CD4-positive, alpha-beta T cell treated with Interleukin-4 for 1 hour (primary cell): Measurements from ENCODE around the gene CCNT2.
"Not testable (repeated sequence)": the region's sequence is repeated elsewhere in the genome, so short reads cannot be mapped to it uniquely, and the experiment has no call there.

Experiments used
- DNase-seq, 2 donors: peaks; one replicate each; pipeline ENCODE4 v3.0.0-alpha.2; 2020 to 2022

The CCNT2 gene

DNA sequence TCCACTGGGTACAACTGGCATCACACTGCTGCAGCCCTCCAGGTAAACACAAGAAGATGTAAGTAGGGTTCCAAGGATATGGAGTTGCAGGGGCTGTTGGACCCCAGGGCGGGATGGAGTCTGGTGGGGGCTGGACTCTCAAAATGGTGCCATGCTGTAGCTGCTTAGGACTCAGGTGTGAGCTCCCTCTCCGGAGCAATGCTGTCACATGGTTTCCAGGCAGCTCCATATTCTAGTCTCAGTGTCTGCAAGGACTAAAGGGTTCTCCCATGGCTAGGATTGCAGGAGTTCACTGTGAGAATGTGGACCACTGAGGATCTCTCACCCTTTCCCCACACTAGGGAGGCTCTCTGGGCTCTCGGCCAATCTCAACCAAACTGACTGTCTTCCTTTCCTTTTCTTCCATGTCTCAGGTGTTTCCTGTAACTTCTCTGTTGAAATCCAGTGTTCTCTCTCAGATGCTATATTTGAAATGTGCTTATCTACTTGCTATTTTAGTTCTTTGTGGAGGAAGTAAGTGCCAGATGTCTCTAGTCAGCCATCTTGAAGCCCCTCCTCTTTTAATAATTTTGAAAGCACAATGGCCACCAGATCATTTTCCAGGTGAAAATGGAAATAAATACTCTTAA lies 57.6 kb downstream of the CCNT2 start:
- DNase-seq, result no peak

GRCh38 chr2:134977104-134977503 lies 58.5 kb downstream of the CCNT2 start:
- DNase-seq, result not testable (repeated sequence)

GRCh38 chr2:134979221-134979620 lies 60.6 kb downstream of the CCNT2 start:
- DNase-seq, result no peak

DNA sequence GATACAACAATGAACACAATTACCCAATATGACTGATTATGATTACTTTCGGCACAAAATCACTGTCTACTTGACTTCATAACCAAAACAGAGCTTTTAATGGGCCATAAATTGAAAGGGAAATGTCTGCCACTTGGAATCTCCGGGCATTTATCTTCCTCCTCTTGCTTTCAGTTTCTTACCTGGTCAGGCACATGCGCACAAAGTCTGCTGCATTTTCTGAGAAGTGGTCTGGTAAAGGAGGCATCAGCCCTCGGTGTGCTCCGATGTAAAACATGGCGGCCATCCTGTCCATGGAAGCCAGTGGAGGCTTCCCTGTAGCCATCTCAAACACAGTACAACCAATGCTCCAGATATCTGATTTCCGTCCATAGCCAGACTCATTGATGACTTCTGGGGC lies 62.0 kb downstream of the CCNT2 start:
- no peak for DNase-seq

DNA sequence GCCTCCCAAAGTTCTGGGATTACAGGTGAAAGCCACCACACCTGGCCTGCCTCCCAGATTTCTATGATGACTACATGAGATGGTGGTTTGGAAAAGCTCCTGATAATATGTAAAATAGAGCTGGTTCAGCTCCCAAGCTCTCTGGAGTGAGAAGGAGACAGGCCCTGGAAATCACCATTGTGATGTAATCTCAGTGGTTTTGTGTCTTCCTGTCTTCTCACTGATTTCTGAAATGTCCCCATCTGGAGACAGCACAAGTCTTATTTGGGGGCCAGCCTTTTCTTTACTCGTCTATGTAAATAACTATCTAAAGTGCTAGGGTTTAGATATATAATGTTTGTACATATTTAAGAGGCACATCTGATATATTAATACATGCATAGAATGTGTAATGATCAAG lies 64.0 kb downstream of the CCNT2 start:
- no peak for DNase-seq

DNA sequence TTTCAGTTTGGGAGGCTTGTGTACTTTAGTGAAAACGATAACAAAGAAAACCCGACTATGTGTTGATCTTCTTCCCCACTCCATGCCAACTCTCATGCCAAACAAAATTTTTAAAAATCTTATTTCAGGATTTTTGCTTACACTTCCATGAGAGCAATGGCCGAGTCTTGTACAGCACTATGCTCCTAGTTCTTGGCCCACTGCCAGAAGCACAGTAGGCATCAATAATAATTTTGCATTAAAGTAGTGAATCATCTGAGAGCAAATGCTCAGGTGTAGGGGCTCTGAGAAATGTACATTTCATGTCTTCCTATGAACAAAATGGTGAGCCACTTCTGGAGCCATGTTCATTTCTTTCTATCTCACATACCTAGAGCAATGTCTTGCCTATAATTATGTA lies 66.4 kb downstream of the CCNT2 start:
- DNase-seq, result no peak

GRCh38 chr2:134988994-134989605 lies 70.5 kb downstream of the CCNT2 start:
- peak in 1 of 2 donors; percentile 30 for DNase-seq

GRCh38 chr2:134999521-134999920 lies 80.9 kb downstream of the CCNT2 start:
- no peak for DNase-seq

- no peak for DNase-seq
Measured at GRCh38 chr2:135002836-135003235, 84.2 kb downstream of the CCNT2 start.

- peak; percentile 59 to 66 for DNase-seq
Measured at GRCh38 chr2:135004005-135004746, 85.6 kb downstream of the CCNT2 start.

DNA sequence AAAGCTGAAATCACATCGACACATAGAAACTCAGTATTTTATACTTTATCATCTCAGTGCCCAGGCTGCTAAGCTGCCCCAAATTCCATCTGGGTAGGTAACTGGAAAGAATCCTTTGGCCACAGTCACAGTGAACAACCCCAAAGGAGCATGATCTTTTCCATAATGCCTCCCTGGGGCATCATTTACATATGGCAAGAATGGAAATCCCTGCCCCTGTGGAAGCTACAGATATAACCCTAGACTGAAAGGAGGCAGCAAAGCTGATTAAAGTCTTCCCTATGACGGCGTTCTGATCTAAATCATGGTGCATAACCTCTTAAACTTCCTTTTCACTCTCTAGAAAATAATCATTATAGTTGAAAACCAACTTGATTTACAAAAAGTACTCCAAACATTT lies 87.1 kb downstream of the CCNT2 start:
- DNase-seq, result no peak
